HL-60 (cell line): Measurements from ENCODE around the gene BTF3.

Source experiments
- CTCF ChIP-seq: IDR thresholded peaks from one replicate; pipeline ENCODE4 v1.5.1; 2011; ENCODE audit warnings: low read length, control low read depth, inconsistent platforms; ENCODE audit not compliant: insufficient read depth
- POLR2AphosphoS5 ChIP-seq: IDR thresholded peaks from 2 replicates; pipeline ENCODE4 v1.6.1; 2012; ENCODE audit warnings: low read depth

GRCh38 chr5:73459366-73459765, 38.9 kb upstream of the BTF3 start:
- TF ChIP-seq CTCF: no peak
- TF ChIP-seq POLR2AphosphoS5: no peak
